HUES64 (cell line): ENCODE data around the gene PSMA7.

ENCODE experiments used
- H3K27ac ChIP-seq: 2 replicates; pipeline ENCODE4 v1.7.0; 2013; ENCODE audit warnings: low read depth, low read length, inconsistent platforms
- H3K27me3 ChIP-seq: 2 replicates; pipeline ENCODE4 v1.6.1; 2013; ENCODE audit warnings: mild to moderate bottlenecking, low read length; ENCODE audit not compliant: insufficient read depth
- H3K36me3 ChIP-seq: 2 replicates; pipeline ENCODE4 v1.6.1; 2013; ENCODE audit warnings: mild to moderate bottlenecking, low read length; ENCODE audit not compliant: insufficient read depth
- H3K4me1 ChIP-seq: 2 replicates; pipeline ENCODE4 v1.6.1; 2013; ENCODE audit warnings: mild to moderate bottlenecking, low read length, moderate library complexity; ENCODE audit not compliant: insufficient read depth
- H3K4me3 ChIP-seq: 2 replicates; pipeline ENCODE4 v1.5.1; 2013; ENCODE audit warnings: mild to moderate bottlenecking, low read length, moderate library complexity
- H3K9ac ChIP-seq: 2 replicates; pipeline ENCODE4 v1.6.1; 2013; ENCODE audit warnings: mild to moderate bottlenecking, low read depth, low read length
- H3K9me3 ChIP-seq: 2 replicates; pipeline ENCODE4 v1.6.1; 2013; ENCODE audit warnings: low read depth, low read length; ENCODE audit not compliant: insufficient read depth
- WGBS: fragments of 150-250, 120-280 bp; methylation state at CpG from one replicate; pipeline ENCODE4 v1.1.7; 2013; ENCODE audit warnings: missing lambda C conversion rate; 5-methylcytosine and 5-hydroxymethylcytosine counted together

PSMA7 gene

GRCh38 chr20:62141043-62141396 is 2.2 kb downstream of the PSMA7 start:
- Histone ChIP-seq H3K27me3 (no peaks in the 10 kb centered on the region), H3K27ac (no peak overlapping the region), H3K36me3 (peaks cover 61% of the 10 kb centered on the region), H3K9me3 (no peaks in the 10 kb centered on the region), H3K4me3 (peak overlapping the region; percentile 66; the same call in 1 of the 2 replicates), H3K9ac (no peak overlapping the region), H3K4me1 (peaks cover 9% of the 10 kb centered on the region)
- 91% methylated on average over 7 of the region's 7 CpGs for WGBS

- H3K27ac ChIP-seq: no peak overlapping the region
- H3K27me3 ChIP-seq: no peaks in the 10 kb centered on the region
- peaks cover 70% of the 10 kb centered on the region for H3K36me3 ChIP-seq
- no peak overlapping the region for H3K4me3 ChIP-seq
- H3K4me1 ChIP-seq: peaks cover 5% of the 10 kb centered on the region
- no peaks in the 10 kb centered on the region for H3K9me3 ChIP-seq
- H3K9ac ChIP-seq: no peak overlapping the region
- 93% methylated on average over 13 of the region's 13 CpGs for WGBS
Observed at GRCh38 chr20:62139636-62140035, 3.6 kb downstream of the PSMA7 start.

- 0 out of 2 replicates have a peak, but pooled peaks cover 3% of the 10 kb centered on the region for H3K4me1 ChIP-seq
- H3K9ac ChIP-seq: no peak overlapping the region
- H3K27me3 ChIP-seq: no peaks in the 10 kb centered on the region
- H3K36me3 ChIP-seq: peaks cover 77% of the 10 kb centered on the region
- H3K9me3 ChIP-seq: no peaks in the 10 kb centered on the region
- 94% methylated on average over 10 of the region's 10 CpGs for WGBS
- H3K4me3 ChIP-seq: no peak overlapping the region
- no peak overlapping the region for H3K27ac ChIP-seq
Observed at GRCh38 chr20:62138912-62139311, 4.3 kb downstream of the PSMA7 start.

DNA sequence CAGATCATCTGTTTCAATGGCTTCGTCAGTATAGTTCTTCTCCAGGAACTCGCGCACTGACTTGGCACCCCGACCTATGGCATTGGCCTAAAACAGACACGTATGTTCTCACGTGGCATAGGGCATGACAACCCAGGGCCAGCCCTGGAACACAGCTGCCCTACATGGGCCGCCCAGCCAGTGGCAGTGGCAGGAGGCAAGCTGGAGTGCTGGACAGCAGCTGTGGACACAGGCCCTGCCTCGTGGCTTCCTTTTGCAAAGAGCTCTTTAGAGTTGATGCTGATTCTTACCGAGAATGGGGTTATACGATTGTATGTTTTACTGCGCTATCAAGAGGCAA is 5.0 kb downstream of the PSMA7 start:
- Histone ChIP-seq H3K27me3 (no peaks in the 10 kb centered on the region), H3K9me3 (no peaks in the 10 kb centered on the region), H3K4me3 (no peak overlapping the region), H3K4me1 (0 out of 2 replicates have a peak, but pooled peaks cover 3% of the 10 kb centered on the region), H3K9ac (no peak overlapping the region), H3K27ac (no peak overlapping the region), H3K36me3 (peaks cover 84% of the 10 kb centered on the region)
- 91% methylated on average over 11 of the region's 11 CpGs for WGBS

GRCh38 chr20:62137478-62138203 is 5.6 kb downstream of the PSMA7 start:
- Histone ChIP-seq H3K27ac (no peak overlapping the region), H3K4me1 (0 out of 2 replicates have a peak, but pooled peaks cover 3% of the 10 kb centered on the region), H3K4me3 (no peak overlapping the region), H3K36me3 (peaks cover 90% of the 10 kb centered on the region), H3K27me3 (no peaks in the 10 kb centered on the region), H3K9ac (no peak overlapping the region), H3K9me3 (no peaks in the 10 kb centered on the region)
- 96% methylated on average over 8 of the region's 8 CpGs for WGBS

- H3K9me3 ChIP-seq: no peaks in the 10 kb centered on the region
- no peaks in the 10 kb centered on the region for H3K27me3 ChIP-seq
- 0 out of 2 replicates have a peak, but pooled peaks cover 3% of the 10 kb centered on the region for H3K4me1 ChIP-seq
- H3K9ac ChIP-seq: no peak overlapping the region
- 91% methylated on average over 6 of the region's 6 CpGs for WGBS
- H3K4me3 ChIP-seq: no peak overlapping the region
- H3K36me3 ChIP-seq: peaks cover 96% of the 10 kb centered on the region
- H3K27ac ChIP-seq: no peak overlapping the region
Observed at GRCh38 chr20:62137092-62137384, 6.2 kb downstream of the PSMA7 start.

GRCh38 chr20:62136283-62137091 is 6.7 kb downstream of the PSMA7 start:
- no peak overlapping the region for H3K4me3 ChIP-seq
- 0 out of 2 replicates have a peak, but pooled peaks cover 1% of the 10 kb centered on the region for H3K4me1 ChIP-seq
- peaks cover 100% of the 10 kb centered on the region for H3K36me3 ChIP-seq
- H3K27me3 ChIP-seq: no peaks in the 10 kb centered on the region
- no peak overlapping the region for H3K9ac ChIP-seq
- 70% methylated on average over 6 of the region's 8 CpGs for WGBS
- H3K9me3 ChIP-seq: no peaks in the 10 kb centered on the region
- 0 out of 2 replicates have a peak overlapping the region, but pooled peaks have one; percentile 18 for H3K27ac ChIP-seq

DNA sequence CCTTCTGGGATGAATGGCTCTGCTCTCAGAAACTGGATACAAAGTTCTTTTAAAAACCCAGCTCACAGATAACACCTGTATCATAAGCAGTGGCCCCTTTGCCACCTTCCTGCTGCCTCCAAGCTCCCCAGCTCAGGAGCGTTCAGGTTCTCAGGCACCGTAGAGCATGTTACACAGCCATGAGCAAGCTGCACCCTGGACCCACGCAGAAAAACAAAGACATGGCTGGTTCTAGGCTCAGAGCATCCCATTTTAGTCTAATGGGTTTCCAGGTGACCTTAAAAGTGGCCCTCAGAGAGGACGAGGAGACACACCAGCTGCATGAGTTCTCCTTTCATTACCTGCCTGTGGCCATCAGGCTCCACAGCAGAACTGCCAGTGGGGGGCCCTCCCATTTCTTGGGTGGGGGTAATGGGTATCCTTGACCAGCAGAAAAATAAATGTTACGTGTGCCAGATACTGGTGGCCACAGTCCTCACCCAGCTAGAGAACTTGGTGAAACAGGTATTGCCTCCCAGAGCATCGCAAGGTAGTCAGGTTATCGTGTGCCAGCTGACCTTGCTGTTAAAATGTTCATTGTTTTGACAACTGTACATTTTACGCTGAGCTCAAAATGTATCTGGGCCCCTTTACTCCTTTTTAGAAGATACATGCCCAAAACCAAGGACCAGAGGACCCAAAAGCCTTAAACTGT is 7.5 kb downstream of the PSMA7 start:
- no peak overlapping the region for H3K9ac ChIP-seq
- H3K9me3 ChIP-seq: no peaks in the 10 kb centered on the region
- no peaks in the 10 kb centered on the region for H3K4me1 ChIP-seq
- H3K4me3 ChIP-seq: no peak overlapping the region
- peaks cover 100% of the 10 kb centered on the region for H3K36me3 ChIP-seq
- 0 out of 2 replicates have a peak overlapping the region, but pooled peaks have one; percentile 18 for H3K27ac ChIP-seq
- no peaks in the 10 kb centered on the region for H3K27me3 ChIP-seq
- WGBS: 94% methylated on average over 8 of the region's 8 CpGs

GRCh38 chr20:62134735-62135231 is 8.4 kb downstream of the PSMA7 start:
- H3K36me3 ChIP-seq: peaks cover 100% of the 10 kb centered on the region
- no peak overlapping the region for H3K9ac ChIP-seq
- no peak overlapping the region for H3K27ac ChIP-seq
- H3K27me3 ChIP-seq: no peaks in the 10 kb centered on the region
- H3K4me3 ChIP-seq: no peak overlapping the region
- WGBS: 96% methylated on average over 11 of the region's 11 CpGs
- H3K4me1 ChIP-seq: no peaks in the 10 kb centered on the region
- H3K9me3 ChIP-seq: no peaks in the 10 kb centered on the region

- no peak overlapping the region; the same call in 1 of the 2 replicates for H3K27ac ChIP-seq
- no peak overlapping the region for H3K4me3 ChIP-seq
- H3K9me3 ChIP-seq: no peaks in the 10 kb centered on the region
- WGBS: 92% methylated on average over 12 of the region's 12 CpGs
- H3K27me3 ChIP-seq: no peaks in the 10 kb centered on the region
- no peaks in the 10 kb centered on the region for H3K4me1 ChIP-seq
- no peak overlapping the region for H3K9ac ChIP-seq
- H3K36me3 ChIP-seq: peaks cover 100% of the 10 kb centered on the region
Observed at GRCh38 chr20:62133864-62134263, 9.3 kb downstream of the PSMA7 start.
